Measurements from ENCODE around the gene GLRX. TPM values are rescaled to one million over a fixed set of nuclear protein-coding genes. Genes with fewer than 3 reads are reported as not detected.
"Not testable (repeated sequence)": the region's sequence is repeated elsewhere in the genome, so short reads cannot be mapped to it uniquely, and the experiment has no call there.

The GLRX gene
- total RNA-seq: 10 to 100 TPM in 1 of 2 donors, 1 to 10 TPM in 1; 8.6 to 17.6 TPM

GRCh38 chr5:95822542-95823181, at the start of gene GLRX:
GLRX (minus strand) TSS chr5:95822726; CDS start chr5:95822662, 64 bp downstream.
- intact Hi-C loops (cut with DNase I): no loop called here
- H3K9me3 ChIP-seq: no peaks in the 10 kb centered on the region

GRCh38 chr5:95871146-95871806, 48.8 kb upstream of the GLRX start:
- TF ChIP-seq POLR2A (IDR thresholded peaks at IDR 0.05) (no peak), CTCF (IDR thresholded peaks at IDR 0.05) (no peak)
- DNase-seq (no peak), ATAC-seq (no peak)
- Histone ChIP-seq H3K36me3 (replicated peaks in 1 of 2; ENCODE audit: insufficient read depth in 1 of 2, low read depth in 2 of 2) (no peaks in the 10 kb centered on the region), H3K9me3 (no peaks in the 10 kb centered on the region), H3K4me1 (peaks cover 6% of the 10 kb centered on the region), H3K4me3 (no peak overlapping the region), H3K27ac (no peak overlapping the region), H3K27me3 (no peaks in the 10 kb centered on the region)
- intact Hi-C loops (cut with DNase I): no loop called here
- 95 to 96% methylated on average over 9 of the region's 9 CpGs for WGBS, 2 donors

More at GRCh38 chr5:95822542-95823181, at the start of gene GLRX:
- no peaks in the 10 kb centered on the region for H3K36me3 ChIP-seq (replicated peaks in 1 of 2; ENCODE audit: insufficient read depth in 1 of 2, low read depth in 2 of 2)
- H3K27ac ChIP-seq: peak within 1 kb of the TSS; percentile 61 to 84 (median 73)
- peak within 1 kb of the TSS; percentile 45 to 60 for H3K4me3 ChIP-seq
- TF ChIP-seq POLR2A (IDR thresholded peaks at IDR 0.05) (peak; percentile 21 to 66 (median 60)), CTCF (IDR thresholded peaks at IDR 0.05) (no peak)
- no peaks in the 10 kb centered on the region for H3K27me3 ChIP-seq
- peaks cover 27% of the 10 kb centered on the region for H3K4me1 ChIP-seq
- ATAC-seq: peak; percentile 83
- 0% methylated on average over 8 of the region's 8 CpGs for WGBS, 2 donors
- DNase-seq: peak; percentile 67 to 79 (median 77)

- WGBS, 2 donors: 70 to 85% methylated on average over 1 of the region's 1 CpG
- DNase-seq (no peak), ATAC-seq (no peak)
- no peak for TF ChIP-seq CTCF (IDR thresholded peaks at IDR 0.05)
- no peak for TF ChIP-seq POLR2A (IDR thresholded peaks at IDR 0.05)
- H3K27me3 ChIP-seq: no peaks in the 10 kb centered on the region
- peak overlapping the region in 2 of 4 donors; percentile 6 to 16 for H3K27ac ChIP-seq
- intact Hi-C loops (cut with DNase I): no loop called here
- no peaks in the 10 kb centered on the region for H3K36me3 ChIP-seq (replicated peaks in 1 of 2; ENCODE audit: insufficient read depth in 1 of 2, low read depth in 2 of 2)
- peaks cover 6% of the 10 kb centered on the region for H3K4me1 ChIP-seq
- H3K4me3 ChIP-seq: no peak overlapping the region
- no peaks in the 10 kb centered on the region for H3K9me3 ChIP-seq
Measured at GRCh38 chr5:95870105-95870672, 47.7 kb upstream of the GLRX start.

GRCh38 chr5:95869173-95869855, 46.8 kb upstream of the GLRX start:
- peak overlapping the region in 1 of 4 donors; percentile 16 for H3K27ac ChIP-seq
- peak in 1 of 4 donors; percentile 33 for DNase-seq

GRCh38 chr5:95868136-95868535, 45.6 kb upstream of the GLRX start:
- Histone ChIP-seq H3K27me3 (no peaks in the 10 kb centered on the region), H3K4me1 (peaks cover 5% of the 10 kb centered on the region), H3K27ac (no peak overlapping the region), H3K9me3 (no peaks in the 10 kb centered on the region), H3K36me3 (replicated peaks in 1 of 2; ENCODE audit: insufficient read depth in 1 of 2, low read depth in 2 of 2) (no peaks in the 10 kb centered on the region), H3K4me3 (no peak overlapping the region)
- ATAC-seq (no peak), DNase-seq (no peak)
- 96 to 98% methylated on average over 4 of the region's 4 CpGs for WGBS, 2 donors
- intact Hi-C loops (cut with DNase I): no loop called here
- TF ChIP-seq POLR2A (IDR thresholded peaks at IDR 0.05) (no peak), CTCF (IDR thresholded peaks at IDR 0.05) (no peak)

More at GRCh38 chr5:95869173-95869855, 46.8 kb upstream of the GLRX start:
- H3K4me3 ChIP-seq; intact Hi-C loops (cut with DNase I); ATAC-seq; H3K9me3 ChIP-seq; H3K36me3 ChIP-seq (replicated peaks in 1 of 2; ENCODE audit: insufficient read depth in 1 of 2, low read depth in 2 of 2); H3K4me1 ChIP-seq; H3K27me3 ChIP-seq: not testable (repeated sequence)
- 62 to 79% methylated on average over 3 of the region's 3 CpGs for WGBS, 2 donors
